ENCODE results near the gene WIPF1.

Gene WIPF1

GRCh38 chr2:174614261-174614660 lies 16.7 kb upstream of the WIPF1 start:
- TF ChIP-seq EZH2 (optimal IDR thresholded peaks at IDR 0.05; ENCODE audit: low read depth, low read length) (no peak), EZH2phosphoT487 (IDR thresholded peaks at IDR 0.05; ENCODE audit: low read length) (no peak)
- Histone ChIP-seq H3K4me2 (ENCODE audit: low read depth, low read length) (no peak overlapping the region), H3K4me1 (ENCODE audit: low read length) (peaks cover 60% of the 10 kb centered on the region), H3K27me3 (replicated peaks; ENCODE audit: insufficient read depth, low read length) (no peaks in the 10 kb centered on the region), H4K20me1 (ENCODE audit: insufficient read depth, low read length) (no peaks in the 10 kb centered on the region), H3K36me3 (replicated peaks; ENCODE audit: insufficient read depth, low read length) (no peaks in the 10 kb centered on the region), H3K27ac (ENCODE audit: low read length) (no peak overlapping the region), H3F3A (ENCODE audit: insufficient read depth, low read length) (peaks cover 18% of the 10 kb centered on the region), H3K9me3 (replicated peaks; ENCODE audit: insufficient read depth, low read length) (no peaks in the 10 kb centered on the region), H3K79me2 (ENCODE audit: low read length) (peaks cover 89% of the 10 kb centered on the region), H2AFZ (ENCODE audit: low read length) (no peak overlapping the region), H3K9ac (ENCODE audit: low read length) (no peak overlapping the region), H3K9me2 (replicated peaks; ENCODE audit: insufficient read depth, low read length) (no peaks in the 10 kb centered on the region), H3K4me3 (ENCODE audit: low read length) (no peak overlapping the region)
- DNase-seq: no peak

GRCh38 chr2:174613531-174613930 lies 15.9 kb upstream of the WIPF1 start:
- Histone ChIP-seq H3K9me3 (replicated peaks; ENCODE audit: insufficient read depth, low read length) (no peaks in the 10 kb centered on the region), H3F3A (ENCODE audit: insufficient read depth, low read length) (peaks cover 26% of the 10 kb centered on the region), H3K79me2 (ENCODE audit: low read length) (peaks cover 81% of the 10 kb centered on the region), H3K4me3 (ENCODE audit: low read length) (no peak overlapping the region), H3K9me2 (replicated peaks; ENCODE audit: insufficient read depth, low read length) (no peaks in the 10 kb centered on the region), H3K4me1 (ENCODE audit: low read length) (peaks cover 66% of the 10 kb centered on the region), H3K27ac (ENCODE audit: low read length) (no peak overlapping the region), H3K4me2 (ENCODE audit: low read depth, low read length) (no peak overlapping the region), H4K20me1 (ENCODE audit: insufficient read depth, low read length) (no peaks in the 10 kb centered on the region), H3K9ac (ENCODE audit: low read length) (no peak overlapping the region), H2AFZ (ENCODE audit: low read length) (no peak overlapping the region), H3K27me3 (replicated peaks; ENCODE audit: insufficient read depth, low read length) (no peaks in the 10 kb centered on the region), H3K36me3 (replicated peaks; ENCODE audit: insufficient read depth, low read length) (no peaks in the 10 kb centered on the region)
- DNase-seq: no peak
- TF ChIP-seq EZH2 (optimal IDR thresholded peaks at IDR 0.05; ENCODE audit: low read depth, low read length) (no peak), CTCF (IDR thresholded peaks at IDR 0.05; ENCODE audit: low read length) (no peak), EZH2phosphoT487 (IDR thresholded peaks at IDR 0.05; ENCODE audit: low read length) (no peak)

GRCh38 chr2:174612970-174613369 lies 15.4 kb upstream of the WIPF1 start:
- peaks cover 31% of the 10 kb centered on the region for H3F3A ChIP-seq (ENCODE audit: insufficient read depth, low read length)
- H4K20me1 ChIP-seq (ENCODE audit: insufficient read depth, low read length): no peaks in the 10 kb centered on the region
- H2AFZ ChIP-seq (ENCODE audit: low read length): no peak overlapping the region
- no peaks in the 10 kb centered on the region for H3K9me2 ChIP-seq (replicated peaks; ENCODE audit: insufficient read depth, low read length)
- no peak overlapping the region for H3K4me3 ChIP-seq (ENCODE audit: low read length)
- no peak overlapping the region for H3K4me2 ChIP-seq (ENCODE audit: low read depth, low read length)
- no peak for DNase-seq
- H3K36me3 ChIP-seq (replicated peaks; ENCODE audit: insufficient read depth, low read length): no peaks in the 10 kb centered on the region
- H3K79me2 ChIP-seq (ENCODE audit: low read length): peaks cover 78% of the 10 kb centered on the region
- H3K27ac ChIP-seq (ENCODE audit: low read length): no peak overlapping the region
- no peak overlapping the region for H3K9ac ChIP-seq (ENCODE audit: low read length)
- H3K27me3 ChIP-seq (replicated peaks; ENCODE audit: insufficient read depth, low read length): no peaks in the 10 kb centered on the region
- H3K4me1 ChIP-seq (ENCODE audit: low read length): peaks cover 67% of the 10 kb centered on the region
- TF ChIP-seq EZH2 (optimal IDR thresholded peaks at IDR 0.05; ENCODE audit: low read depth, low read length) (no peak), EZH2phosphoT487 (IDR thresholded peaks at IDR 0.05; ENCODE audit: low read length) (no peak), CTCF (IDR thresholded peaks at IDR 0.05; ENCODE audit: low read length) (no peak)
- H3K9me3 ChIP-seq (replicated peaks; ENCODE audit: insufficient read depth, low read length): no peaks in the 10 kb centered on the region

- Histone ChIP-seq H3K79me2 (ENCODE audit: low read length) (peaks cover 77% of the 10 kb centered on the region), H3K9me3 (replicated peaks; ENCODE audit: insufficient read depth, low read length) (no peaks in the 10 kb centered on the region), H3K9me2 (replicated peaks; ENCODE audit: insufficient read depth, low read length) (no peaks in the 10 kb centered on the region), H2AFZ (ENCODE audit: low read length) (no peak overlapping the region), H3K27me3 (replicated peaks; ENCODE audit: insufficient read depth, low read length) (no peaks in the 10 kb centered on the region), H3K4me3 (ENCODE audit: low read length) (no peak overlapping the region), H3K36me3 (replicated peaks; ENCODE audit: insufficient read depth, low read length) (no peaks in the 10 kb centered on the region), H3K4me2 (ENCODE audit: low read depth, low read length) (no peak overlapping the region), H4K20me1 (ENCODE audit: insufficient read depth, low read length) (no peaks in the 10 kb centered on the region), H3F3A (ENCODE audit: insufficient read depth, low read length) (peaks cover 36% of the 10 kb centered on the region), H3K27ac (ENCODE audit: low read length) (no peak overlapping the region), H3K4me1 (ENCODE audit: low read length) (peaks cover 63% of the 10 kb centered on the region), H3K9ac (ENCODE audit: low read length) (no peak overlapping the region)
- no peak for DNase-seq
- TF ChIP-seq EZH2 (optimal IDR thresholded peaks at IDR 0.05; ENCODE audit: low read depth, low read length) (no peak), EZH2phosphoT487 (IDR thresholded peaks at IDR 0.05; ENCODE audit: low read length) (no peak), CTCF (IDR thresholded peaks at IDR 0.05; ENCODE audit: low read length) (no peak)
Measured at GRCh38 chr2:174611854-174612253, 14.2 kb upstream of the WIPF1 start.

Measured in MM.1S (cell line).